HCT116 (cell line): ENCODE results near the gene ARHGEF17. TPM values are rescaled to one million over a fixed set of nuclear protein-coding genes. Genes with fewer than 3 reads are reported as not detected.

Experiments used
- ATAC-seq: fragments of 200-7000 bp; cut with Tn5 transposase; 2 replicates; pipeline ENCODE4 v1.9.1; 2020; ENCODE audit warnings: mild to moderate bottlenecking, moderate library complexity
- BruUV-seq: library from RNA; stranded (reverse); fragments of 400-500 nt; replicated peaks from 2 replicates; lab custom pipeline; 2021; lab: Mats Ljungman, UMichigan
- CTCF ChIA-PET: fragments of 300-600 bp; sonication (Branson Sonifier 250); formaldehyde crosslinking; loops from one replicate; lab custom pipeline; 2021; ENCODE audit warnings: antibody characterized with exemption; lab: Charles Lee
- POLR2A ChIA-PET: fragments of 300-600, 350-600 bp; sonication (Branson Sonifier 250); formaldehyde crosslinking; loops from one replicate; lab custom pipeline; 2021; ENCODE audit warnings: antibody characterized with exemption; lab: Charles Lee
- RAD21 ChIA-PET, 2 experiments: fragments of 300-600 bp; sonication (Branson Sonifier 250); formaldehyde crosslinking; loops; one replicate each; lab custom pipeline; 2023; ENCODE audit warnings: low total read pairs in 2 of 2; ENCODE audit not compliant: uncharacterized antibody in 2 of 2, unreplicated experiment in 2 of 2, low non-redundant PET in 1 of 2; lab: Charles Lee
- DNase-seq: peaks from one replicate; pipeline ENCODE4 v3.0.0-alpha.2; 2010; ENCODE audit warnings: low read depth, low spot score
- H2AFZ ChIP-seq: fragments of 200-600 bp; shearing (Covaris generic), sonication (generic); 2 replicates; pipeline ENCODE4 v1.6.1; 2017; ENCODE audit warnings: low read depth, mixed run types, mixed read lengths, antibody characterized with exemption, low read length; ENCODE audit not compliant: poor library complexity, severe bottlenecking
- H3K27ac ChIP-seq: 2 replicates; pipeline ENCODE4 v1.5.1; 2012; ENCODE audit warnings: low read depth, low read length
- H3K27me3 ChIP-seq: fragments of 200-600 bp; sonication (generic); 2 replicates; pipeline ENCODE4 v1.6.1; 2016; ENCODE audit warnings: mixed run types, low read length, mixed read lengths; ENCODE audit not compliant: insufficient read depth
- H3K36me3 ChIP-seq, 2 experiments: fragments of 200-500 bp in 1 of 2; fragments of 200-600 bp in 1 of 2; sonication (Bioruptor generic) in 1 of 2; sonication (generic) in 1 of 2; 2 replicates each; pipeline versions ENCODE4 v1.5.1 to v1.6.1; 2014 to 2016; ENCODE audit warnings: low read length in 2 of 2, inconsistent platforms in 1 of 2, mixed read lengths in 1 of 2, mixed run types in 1 of 2; ENCODE audit not compliant: insufficient read depth in 2 of 2, control insufficient read depth in 1 of 2
- H3K4me1 ChIP-seq, 2 experiments: fragments of 200-600 bp in 1 of 2; sonication (generic) in 1 of 2; 2 replicates each; pipeline versions ENCODE4 v1.5.1 to v1.6.1; 2012 to 2017; ENCODE audit warnings: low read length in 2 of 2, inconsistent platforms in 1 of 2, mild to moderate bottlenecking in 1 of 2, mixed read lengths in 1 of 2, mixed run types in 1 of 2, moderate library complexity in 1 of 2; ENCODE audit not compliant: insufficient read depth in 2 of 2, control insufficient read depth in 1 of 2
- H3K4me2 ChIP-seq: fragments of 200-600 bp; sonication (generic); 2 replicates; pipeline ENCODE4 v1.6.1; 2017; ENCODE audit warnings: mixed run types, low read length, mixed read lengths
- H3K4me3 ChIP-seq, 2 experiments: fragments of 200-600 bp in 1 of 2; sonication (generic) in 1 of 2; replicated peaks in 1 of 2; 2 replicates each; pipeline ENCODE4 v1.5.1; 2011 to 2016; ENCODE audit warnings: low read length in 2 of 2, control low read depth in 1 of 2, low read depth in 1 of 2, mild to moderate bottlenecking in 1 of 2, mixed read lengths in 1 of 2, mixed run types in 1 of 2
- H3K79me2 ChIP-seq: fragments of 200-600 bp; sonication (generic); 2 replicates; pipeline ENCODE4 v1.6.1; 2017; ENCODE audit warnings: mild to moderate bottlenecking, mixed run types, low read length, moderate library complexity, mixed read lengths; ENCODE audit not compliant: insufficient read depth
- H3K9ac ChIP-seq: fragments of 200-600 bp; sonication (generic); 2 replicates; pipeline ENCODE4 v1.6.1; 2016; ENCODE audit warnings: low read length, mixed read lengths
- H3K9me2 ChIP-seq: fragments of 200-600 bp; sonication (generic), shearing (Covaris generic); 2 replicates; pipeline ENCODE4 v1.6.1; 2017; ENCODE audit warnings: mixed run types, mild to moderate bottlenecking, moderate library complexity; ENCODE audit not compliant: insufficient read depth
- H3K9me3 ChIP-seq, 2 experiments: fragments of 200-500 bp in 1 of 2; fragments of 200-600 bp in 1 of 2; sonication (Bioruptor generic) in 1 of 2; sonication (generic) in 1 of 2; 2 replicates each; pipeline ENCODE4 v1.6.1; 2014 to 2017; ENCODE audit warnings: low read length in 2 of 2, mixed read lengths in 2 of 2, inconsistent platforms in 1 of 2, low read depth in 1 of 2, mild to moderate bottlenecking in 1 of 2, mixed run types in 1 of 2, moderate library complexity in 1 of 2; ENCODE audit not compliant: control insufficient read depth in 1 of 2, insufficient read depth in 1 of 2
- H4K20me1 ChIP-seq: fragments of 200-600 bp; sonication (generic), shearing (Covaris generic); 2 replicates; pipeline ENCODE4 v1.6.1; 2017; ENCODE audit warnings: mixed run types, mild to moderate bottlenecking, moderate library complexity; ENCODE audit not compliant: insufficient read depth
- ELF1 ChIP-seq: IDR thresholded peaks from 2 replicates; pipeline ENCODE4 v1.6.1; 2012; ENCODE audit warnings: low read depth, borderline replicate concordance
- EZH2 ChIP-seq: fragments of 200-600 bp; sonication (generic); IDR thresholded peaks from 2 replicates; pipeline ENCODE4 v1.6.1; 2017; ENCODE audit warnings: antibody characterized with exemption, mixed run types
- EZH2phosphoT487 ChIP-seq: fragments of 200-600 bp; IDR thresholded peaks from 2 replicates; pipeline ENCODE4 v1.6.1; 2018; ENCODE audit warnings: antibody characterized with exemption, borderline replicate concordance
- JUND ChIP-seq: IDR thresholded peaks from 2 replicates; pipeline ENCODE4 v1.6.1; 2012
- POLR2AphosphoS5 ChIP-seq: IDR thresholded peaks from 2 replicates; pipeline ENCODE4 v1.6.1; 2011; ENCODE audit warnings: mild to moderate bottlenecking, low read depth, low read length, moderate library complexity
- YY1 ChIP-seq: IDR thresholded peaks from 2 replicates; pipeline ENCODE4 v1.6.1; 2011; ENCODE audit warnings: low read length, low read depth, moderate library complexity, mild to moderate bottlenecking; ENCODE audit not compliant: insufficient replicate concordance; ENCODE audit errors: extremely low read depth
- intact Hi-C: fragments of 100-400 bp; cut with micrococcal nuclease; formaldehyde crosslinking; loops from 2 replicates; pipeline ENCODE4 v1.10.0; 2022
- total RNA-seq: library from RNA; stranded (reverse); gene quantifications from one replicate; pipeline ENCODE4 v1.2.1, GENCODE V29; 2021; ENCODE audit not compliant: unreplicated experiment
- TF ChIP-seq, protein P1 (sequence below): IDR thresholded peaks from 2 replicates; pipeline ENCODE4 v1.6.1; 2012; ENCODE audit warnings: low read depth
- TF ChIP-seq, protein P2 (sequence below), 3 experiments: fragments of 200-600 bp in 1 of 3; sonication (generic) in 1 of 3; IDR thresholded peaks in 2 of 3; conservative IDR thresholded peaks in 1 of 3; 2 replicates each; pipeline ENCODE4 v1.5.1; 2012 to 2017; ENCODE audit warnings: low read depth in 2 of 3, low read length in 2 of 3, antibody characterized with exemption in 1 of 3, borderline replicate concordance in 1 of 3, control low read depth in 1 of 3, mild to moderate bottlenecking in 1 of 3, mixed read lengths in 1 of 3, mixed run types in 1 of 3, moderate library complexity in 1 of 3; ENCODE audit not compliant: insufficient read depth in 1 of 3

Gene ARHGEF17
- total RNA-seq, 1 experiment from 2014 or later = 18.2 TPM

DNA sequence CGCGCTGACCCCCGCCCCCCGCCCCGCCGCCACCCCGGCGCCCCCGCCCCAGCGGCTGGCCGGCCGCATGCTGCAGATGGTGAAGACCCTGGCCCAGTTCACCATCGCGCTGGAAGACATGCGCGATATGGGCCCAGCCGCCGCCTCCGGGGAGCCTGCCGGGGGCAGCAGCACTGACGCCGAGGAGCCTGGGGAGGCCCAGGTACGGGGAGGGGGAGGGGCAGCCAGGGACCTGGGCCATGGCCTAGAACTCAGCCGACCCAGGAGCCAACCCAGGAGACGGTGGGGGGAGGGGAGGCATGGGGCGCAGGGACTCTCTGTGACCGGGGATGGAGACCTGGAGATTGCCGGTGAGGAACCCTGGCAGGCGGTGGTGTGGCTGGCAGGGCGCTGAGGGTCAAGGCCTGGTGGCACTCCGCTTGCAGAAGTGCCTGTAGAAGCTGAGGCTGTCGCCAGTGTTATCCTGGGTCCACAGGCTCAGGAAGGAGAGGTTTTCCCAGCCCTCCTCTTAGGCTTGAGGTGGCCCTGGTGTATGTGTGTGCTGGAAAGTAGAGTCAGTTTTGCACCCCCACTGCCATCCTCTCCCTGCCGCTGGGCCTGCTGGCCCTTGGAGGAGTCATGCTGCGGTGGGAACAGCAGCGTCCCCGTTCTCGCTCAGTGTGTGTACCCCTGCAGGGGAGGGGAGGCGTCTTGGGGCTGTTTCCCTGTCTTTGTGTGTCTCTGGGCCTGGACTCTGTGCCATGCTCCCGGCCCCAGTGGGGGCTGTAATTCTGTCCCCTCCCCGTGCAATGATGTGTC lies 35.2 kb downstream of the ARHGEF17 start:
- POLR2A ChIA-PET = no interaction called here
- ATAC-seq (0 out of 2 replicates have a peak, but pooled peaks have one; percentile 15), DNase-seq (no peak)
- Histone ChIP-seq H3K4me1 (no peaks in the 10 kb centered on the region; a peak in 1 of 4 replicates), H3K9ac (no peak overlapping the region), H2AFZ (no peak overlapping the region), H3K79me2 (no peaks in the 10 kb centered on the region), H3K4me3 (no peak overlapping the region), H4K20me1 (no peaks in the 10 kb centered on the region), H3K27ac (no peak overlapping the region), H3K4me2 (no peak overlapping the region), H3K9me3 (no peaks in the 10 kb centered on the region), H3K27me3 (no peaks in the 10 kb centered on the region), H3K9me2 (no peaks in the 10 kb centered on the region), H3K36me3 (no peaks in the 10 kb centered on the region)
- intact Hi-C loops = no loop called here
- no peak for TF ChIP-seq POLR2AphosphoS5
- TF ChIP-seq YY1 = no peak
- no peak for TF ChIP-seq JUND
- no peak for TF ChIP-seq ELF1
- TF ChIP-seq, protein P1, sequence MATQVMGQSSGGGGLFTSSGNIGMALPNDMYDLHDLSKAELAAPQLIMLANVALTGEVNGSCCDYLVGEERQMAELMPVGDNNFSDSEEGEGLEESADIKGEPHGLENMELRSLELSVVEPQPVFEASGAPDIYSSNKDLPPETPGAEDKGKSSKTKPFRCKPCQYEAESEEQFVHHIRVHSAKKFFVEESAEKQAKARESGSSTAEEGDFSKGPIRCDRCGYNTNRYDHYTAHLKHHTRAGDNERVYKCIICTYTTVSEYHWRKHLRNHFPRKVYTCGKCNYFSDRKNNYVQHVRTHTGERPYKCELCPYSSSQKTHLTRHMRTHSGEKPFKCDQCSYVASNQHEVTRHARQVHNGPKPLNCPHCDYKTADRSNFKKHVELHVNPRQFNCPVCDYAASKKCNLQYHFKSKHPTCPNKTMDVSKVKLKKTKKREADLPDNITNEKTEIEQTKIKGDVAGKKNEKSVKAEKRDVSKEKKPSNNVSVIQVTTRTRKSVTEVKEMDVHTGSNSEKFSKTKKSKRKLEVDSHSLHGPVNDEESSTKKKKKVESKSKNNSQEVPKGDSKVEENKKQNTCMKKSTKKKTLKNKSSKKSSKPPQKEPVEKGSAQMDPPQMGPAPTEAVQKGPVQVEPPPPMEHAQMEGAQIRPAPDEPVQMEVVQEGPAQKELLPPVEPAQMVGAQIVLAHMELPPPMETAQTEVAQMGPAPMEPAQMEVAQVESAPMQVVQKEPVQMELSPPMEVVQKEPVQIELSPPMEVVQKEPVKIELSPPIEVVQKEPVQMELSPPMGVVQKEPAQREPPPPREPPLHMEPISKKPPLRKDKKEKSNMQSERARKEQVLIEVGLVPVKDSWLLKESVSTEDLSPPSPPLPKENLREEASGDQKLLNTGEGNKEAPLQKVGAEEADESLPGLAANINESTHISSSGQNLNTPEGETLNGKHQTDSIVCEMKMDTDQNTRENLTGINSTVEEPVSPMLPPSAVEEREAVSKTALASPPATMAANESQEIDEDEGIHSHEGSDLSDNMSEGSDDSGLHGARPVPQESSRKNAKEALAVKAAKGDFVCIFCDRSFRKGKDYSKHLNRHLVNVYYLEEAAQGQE = no peak
- TF ChIP-seq, protein P2, sequence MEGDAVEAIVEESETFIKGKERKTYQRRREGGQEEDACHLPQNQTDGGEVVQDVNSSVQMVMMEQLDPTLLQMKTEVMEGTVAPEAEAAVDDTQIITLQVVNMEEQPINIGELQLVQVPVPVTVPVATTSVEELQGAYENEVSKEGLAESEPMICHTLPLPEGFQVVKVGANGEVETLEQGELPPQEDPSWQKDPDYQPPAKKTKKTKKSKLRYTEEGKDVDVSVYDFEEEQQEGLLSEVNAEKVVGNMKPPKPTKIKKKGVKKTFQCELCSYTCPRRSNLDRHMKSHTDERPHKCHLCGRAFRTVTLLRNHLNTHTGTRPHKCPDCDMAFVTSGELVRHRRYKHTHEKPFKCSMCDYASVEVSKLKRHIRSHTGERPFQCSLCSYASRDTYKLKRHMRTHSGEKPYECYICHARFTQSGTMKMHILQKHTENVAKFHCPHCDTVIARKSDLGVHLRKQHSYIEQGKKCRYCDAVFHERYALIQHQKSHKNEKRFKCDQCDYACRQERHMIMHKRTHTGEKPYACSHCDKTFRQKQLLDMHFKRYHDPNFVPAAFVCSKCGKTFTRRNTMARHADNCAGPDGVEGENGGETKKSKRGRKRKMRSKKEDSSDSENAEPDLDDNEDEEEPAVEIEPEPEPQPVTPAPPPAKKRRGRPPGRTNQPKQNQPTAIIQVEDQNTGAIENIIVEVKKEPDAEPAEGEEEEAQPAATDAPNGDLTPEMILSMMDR (IDR thresholded peaks at IDR 0.05 in 2 of 3, conservative IDR thresholded peaks at IDR 0.05 in 1 of 3; ENCODE audit: borderline replicate concordance in 1 of 3, insufficient read depth in 1 of 3, low read depth in 2 of 3, low read length in 2 of 3) = no peak
- TF ChIP-seq EZH2phosphoT487 = no peak
- no peak for TF ChIP-seq EZH2
- CTCF ChIA-PET = interaction anchor here (1.3 to 2.7 kb wide), 2 partner anchors 8 kb away, joined by 5 to 9 read pairs; no protein-coding TSS in a partner anchor
- no TSS peak for BruUV-seq
- RAD21 ChIA-PET = no interaction called here
